Endothelial cell of umbilical vein (primary cell): ENCODE data around the gene PLXDC2. TPM values are rescaled to one million over a fixed set of nuclear protein-coding genes. Genes with fewer than 3 reads are reported as not detected.

ENCODE experiments used
- BruUV-seq: library from RNA; stranded (reverse); fragments of 400-500 nt; replicated peaks from 2 replicates; lab custom pipeline; 2021; lab: Mats Ljungman, UMichigan
- CTCF ChIA-PET: fragments of 300-600, 350-600 bp; sonication (Branson Sonifier 250); formaldehyde crosslinking; loops from one replicate; lab custom pipeline; 2021; ENCODE audit warnings: antibody characterized with exemption, inconsistent platforms; lab: Charles Lee
- POLR2A ChIA-PET: fragments of 300-600, 350-600 bp; sonication (Branson Sonifier 250); formaldehyde crosslinking; loops from one replicate; lab custom pipeline; 2021; ENCODE audit warnings: antibody characterized with exemption, inconsistent platforms; lab: Charles Lee
- DNase-seq: peaks from one replicate; pipeline ENCODE4 v3.0.0-alpha.2; 2011; ENCODE audit warnings: low read depth, low spot score
- FAIRE-seq: peaks from 2 replicates; lab custom pipeline; 2011; peaks lifted over from hg19 to GRCh38; lab: Jason Lieb, UNC
- H2AFZ ChIP-seq: 2 replicates; pipeline ENCODE4 v1.6.0; 2012; ENCODE audit warnings: low read depth, low read length, control low read depth, inconsistent platforms
- H3K27ac ChIP-seq: 2 replicates; pipeline ENCODE4 v1.5.1; 2011; ENCODE audit warnings: low read depth, mild to moderate bottlenecking, control low read depth, low read length, moderate library complexity; ENCODE audit not compliant: insufficient read depth
- H3K27me3 ChIP-seq, 2 experiments: 2 replicates each; pipeline versions ENCODE4 v1.6.0 to v1.6.1; 2011; ENCODE audit warnings: low read length in 2 of 2, mixed read lengths in 1 of 2; ENCODE audit not compliant: control insufficient read depth in 2 of 2, insufficient read depth in 2 of 2
- H3K36me3 ChIP-seq, 2 experiments: 2 replicates in 1 of 2; 3 replicates in 1 of 2; pipeline ENCODE4 v1.5.1; 2011; ENCODE audit warnings: low read length in 2 of 2, mild to moderate bottlenecking in 1 of 2, moderate library complexity in 1 of 2; ENCODE audit not compliant: control insufficient read depth in 2 of 2, insufficient read depth in 2 of 2; ENCODE audit errors: extremely low read depth in 1 of 2
- H3K4me1 ChIP-seq: 3 replicates; pipeline ENCODE4 v1.5.1; 2011; ENCODE audit warnings: mild to moderate bottlenecking, low read length; ENCODE audit not compliant: control insufficient read depth, insufficient read depth; ENCODE audit errors: extremely low read depth
- H3K4me2 ChIP-seq: 2 replicates; pipeline ENCODE4 v1.6.1; 2011; ENCODE audit warnings: low read length, control low read depth, mixed read lengths; ENCODE audit not compliant: insufficient read depth
- H3K4me3 ChIP-seq, 3 experiments: fragments of 200-600 bp in 1 of 3; sonication (generic), shearing (Covaris generic) in 1 of 3; replicated peaks in 1 of 3; 2 replicates each; pipeline ENCODE4 v1.5.1; 2011 to 2016; ENCODE audit warnings: control low read depth in 3 of 3, low read length in 3 of 3, mild to moderate bottlenecking in 2 of 3, inconsistent platforms in 1 of 3, low read depth in 1 of 3, moderate library complexity in 1 of 3; ENCODE audit not compliant: insufficient read depth in 1 of 3
- H3K79me2 ChIP-seq: 2 replicates; pipeline ENCODE4 v1.6.0; 2012; ENCODE audit warnings: low read length, inconsistent platforms; ENCODE audit not compliant: control insufficient read depth, insufficient read depth
- H3K9ac ChIP-seq: replicated peaks from 2 replicates; pipeline ENCODE3; 2011; ENCODE audit warnings: low read length, control low read depth; ENCODE audit not compliant: insufficient read depth; ENCODE audit errors: extremely low read depth
- H3K9me1 ChIP-seq: replicated peaks from 3 replicates; pipeline ENCODE4 v1.6.0; 2011; ENCODE audit warnings: mild to moderate bottlenecking, low read length; ENCODE audit not compliant: control insufficient read depth, insufficient read depth; ENCODE audit errors: extremely low read depth
- H3K9me3 ChIP-seq: replicated peaks from 2 replicates; pipeline ENCODE4 v1.5.1; 2012; ENCODE audit warnings: low read length, inconsistent platforms; ENCODE audit not compliant: control insufficient read depth, insufficient read depth
- H4K20me1 ChIP-seq: replicated peaks from 2 replicates; pipeline ENCODE3; 2011; ENCODE audit warnings: mild to moderate bottlenecking, low read length; ENCODE audit not compliant: control insufficient read depth, insufficient read depth; ENCODE audit errors: extremely low read depth
- CTCF ChIP-seq, 2 donors: IDR thresholded peaks; 1 replicate in 1 of 2; 2 replicates in 1 of 2; pipeline ENCODE4 v1.5.1; 2011; ENCODE audit warnings: low read length in 2 of 2, mild to moderate bottlenecking in 2 of 2, moderate library complexity in 2 of 2, control low read depth in 1 of 2, inconsistent platforms in 1 of 2, low read depth in 1 of 2; ENCODE audit not compliant: insufficient read depth in 1 of 2; ENCODE audit errors: extremely low read depth in 1 of 2
- GATA2 ChIP-seq: IDR thresholded peaks from 2 replicates; pipeline ENCODE4 v1.7.0; 2011; ENCODE audit warnings: low read depth, mild to moderate bottlenecking, moderate library complexity, mixed read lengths, low read length; ENCODE audit not compliant: insufficient read length, insufficient read depth
- JUN ChIP-seq: IDR thresholded peaks from 2 replicates; pipeline ENCODE4 v1.6.1; 2011; ENCODE audit warnings: borderline replicate concordance, low read depth; ENCODE audit not compliant: insufficient read length, insufficient read depth
- MYC ChIP-seq: IDR thresholded peaks from one replicate; pipeline ENCODE4 v1.6.1; 2011; ENCODE audit warnings: mild to moderate bottlenecking, low read depth, low read length
- POLR2AphosphoS5 ChIP-seq: IDR thresholded peaks from 2 replicates; pipeline ENCODE4 v1.6.1; 2012; ENCODE audit warnings: low read depth, mild to moderate bottlenecking, control low read depth, low read length, moderate library complexity; ENCODE audit not compliant: insufficient read depth
- dilution Hi-C: fragments of 300-500 bp; cut with MboI; formaldehyde crosslinking; loops from one replicate; pipeline ENCODE4 v1.15.0; 2019; ENCODE audit warnings: low sequenced_read_pairs; ENCODE audit not compliant: extremely low pct_ligation_motif_present
- intact Hi-C: fragments of 100-400 bp; cut with micrococcal nuclease; formaldehyde crosslinking; loops from one replicate; pipeline ENCODE4 v1.10.0; 2022
- polyA plus RNA-seq, 4 experiments: library from polyadenylated mRNA; depleted of rRNA in 3 of 4; stranded (reverse) in 3 of 4; unstranded in 1 of 4; fragments of >200 nt; gene quantifications; 2 replicates each; pipeline versions ENCODE4 v1.2.1 to v1.2.3, GENCODE V29; 2011 to 2012; ENCODE audit warnings: missing spikeins in 1 of 4
- total RNA-seq: library from RNA; stranded (reverse); gene quantifications from 2 replicates; pipeline ENCODE4 v1.2.3, GENCODE V29; 2021

The PLXDC2 gene
- total and polyA plus RNA-seq, 2 donors (not counting 3 experiments of a cell fraction or from before 2014, with no cell fraction given) = 0.32 to 1.2 TPM

GRCh38 chr10:19922236-19922963 lies 106.2 kb downstream of the PLXDC2 start:
- Histone ChIP-seq H3K9me1 (no peaks in the 10 kb centered on the region), H3K79me2 (no peaks in the 10 kb centered on the region), H3K9ac (peak overlapping the region; percentile 32), H2AFZ (peak overlapping the region; percentile 9), H4K20me1 (no peaks in the 10 kb centered on the region), H3K27me3 (no peaks in the 10 kb centered on the region), H3K4me1 (peaks cover 18% of the 10 kb centered on the region), H3K4me2 (peak overlapping the region; percentile 78), H3K4me3 (peak overlapping the region in 1 of 3 experiments; percentile 19), H3K27ac (peak overlapping the region; percentile 81), H3K9me3 (no peaks in the 10 kb centered on the region), H3K36me3 (no peaks in the 10 kb centered on the region)
- intact Hi-C loops = loop anchor here (1.0 to 5.0 kb wide), 2 partner anchors 9 to 80 kb away; no protein-coding TSS in a partner anchor
- FAIRE-seq = peak; percentile 74
- DNase-seq = peak; percentile 76
- BruUV-seq = no TSS peak
- CTCF ChIA-PET = no interaction called here
- dilution Hi-C loops = no loop called here
- TF ChIP-seq CTCF (IDR thresholded peaks at IDR 0.05; ENCODE audit: extremely low read depth in 1 of 2, insufficient read depth in 1 of 2, low read depth in 1 of 2, low read length in 2 of 2) (no peak), GATA2 (no peak), POLR2AphosphoS5 (no peak), MYC (no peak), JUN (peak; percentile 30)
- POLR2A ChIA-PET = no interaction called here
